MM.1S (cell line): ENCODE data around the gene CITED2.

Source experiments
- CTCF ChIP-seq: fragments of 300-600 bp; sonication (generic); IDR thresholded peaks from 2 replicates; pipeline ENCODE4 v1.5.1; 2016; ENCODE audit warnings: antibody characterized with exemption, low read length, mixed read lengths
- EZH2 ChIP-seq: fragments of 300-600 bp; sonication (generic); optimal IDR thresholded peaks from 2 replicates; pipeline ENCODE3; 2017; ENCODE audit warnings: low read depth, mild to moderate bottlenecking, antibody characterized with exemption, low read length, mixed read lengths
- EZH2phosphoT487 ChIP-seq: fragments of 300-600 bp; sonication (generic); IDR thresholded peaks from 2 replicates; pipeline ENCODE4 v1.6.1; 2018; ENCODE audit warnings: antibody characterized with exemption, low read length

DNA sequence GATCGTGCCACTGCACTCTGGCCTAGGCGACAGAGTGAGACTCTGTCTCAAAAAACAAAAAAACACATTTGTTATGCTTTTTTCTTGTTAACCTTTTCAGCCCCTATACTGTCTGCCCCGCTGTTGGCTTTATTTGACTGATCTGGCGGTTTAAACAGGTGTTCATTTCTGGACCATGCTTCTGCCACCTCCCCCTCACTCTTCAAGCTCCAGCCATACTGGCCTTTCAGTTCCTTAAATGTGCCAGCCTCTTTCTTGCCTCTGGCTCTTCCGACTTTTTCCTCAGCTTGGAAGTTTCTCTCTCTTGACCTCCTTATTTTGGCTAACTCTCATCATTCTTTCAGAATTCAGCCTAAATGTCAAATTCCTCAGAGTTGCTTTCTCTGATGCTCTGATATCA, 47.4 kb downstream of the CITED2 start:
- no peak for TF ChIP-seq CTCF
- TF ChIP-seq EZH2phosphoT487 = no peak
- no peak for TF ChIP-seq EZH2
